ENCODE data around the gene ENAH. TPM values are rescaled to one million over a fixed set of nuclear protein-coding genes. Genes with fewer than 3 reads are reported as not detected.
A peak's percentile ranks its signal among the peaks of the same experiment; 100 is the strongest.

Gene ENAH
- total RNA-seq, 1 experiment from 2014 or later, result 103 TPM

DNA sequence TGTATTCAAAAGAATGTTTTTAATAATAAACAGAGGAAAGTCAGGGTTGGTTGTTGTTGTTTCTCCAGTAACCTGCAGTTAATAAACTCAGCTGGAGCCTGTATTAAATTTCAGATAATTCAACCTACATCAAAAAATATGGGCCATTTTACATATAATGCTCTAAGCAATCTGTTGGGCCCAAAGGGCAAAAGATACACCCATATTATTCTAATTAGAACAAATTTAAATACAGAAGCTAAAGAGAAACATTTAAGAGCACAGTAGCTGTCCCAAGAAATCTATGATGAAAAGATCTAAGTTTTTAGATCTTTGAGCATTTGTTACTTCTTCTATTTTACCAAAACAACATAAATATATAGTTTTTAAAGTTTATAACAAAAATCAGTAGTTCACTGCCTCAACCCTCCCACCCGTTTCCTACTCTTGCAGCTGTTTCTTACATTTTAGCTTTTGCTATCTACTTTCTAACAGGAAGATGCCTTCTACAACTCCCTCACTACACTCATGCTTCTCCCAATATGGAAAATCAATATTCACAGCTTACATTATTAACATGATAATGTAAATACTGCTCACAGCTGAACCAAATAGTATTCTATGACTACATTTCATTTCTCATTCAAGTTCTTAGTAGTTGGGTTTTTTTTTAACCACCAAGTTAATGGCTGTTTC is 130.2 kb downstream of the ENAH start:
- BruUV-seq (replicated peaks), result no TSS peak
- H3K27me3 Mint-ChIP-seq (ENCODE audit: unreplicated experiment), result no peaks in the 10 kb centered on the region
- peaks cover 9% of the 10 kb centered on the region for H3K4me1 Mint-ChIP-seq (ENCODE audit: low read depth, unreplicated experiment)
- no peak overlapping the region for H3K4me3 Mint-ChIP-seq (ENCODE audit: low read depth, unreplicated experiment)
- CTCF ChIA-PET, result no interaction called here
- intact Hi-C loops (cut with micrococcal nuclease; ENCODE audit: unreplicated experiment), result no loop called here
- TF ChIP-seq, protein P1, sequence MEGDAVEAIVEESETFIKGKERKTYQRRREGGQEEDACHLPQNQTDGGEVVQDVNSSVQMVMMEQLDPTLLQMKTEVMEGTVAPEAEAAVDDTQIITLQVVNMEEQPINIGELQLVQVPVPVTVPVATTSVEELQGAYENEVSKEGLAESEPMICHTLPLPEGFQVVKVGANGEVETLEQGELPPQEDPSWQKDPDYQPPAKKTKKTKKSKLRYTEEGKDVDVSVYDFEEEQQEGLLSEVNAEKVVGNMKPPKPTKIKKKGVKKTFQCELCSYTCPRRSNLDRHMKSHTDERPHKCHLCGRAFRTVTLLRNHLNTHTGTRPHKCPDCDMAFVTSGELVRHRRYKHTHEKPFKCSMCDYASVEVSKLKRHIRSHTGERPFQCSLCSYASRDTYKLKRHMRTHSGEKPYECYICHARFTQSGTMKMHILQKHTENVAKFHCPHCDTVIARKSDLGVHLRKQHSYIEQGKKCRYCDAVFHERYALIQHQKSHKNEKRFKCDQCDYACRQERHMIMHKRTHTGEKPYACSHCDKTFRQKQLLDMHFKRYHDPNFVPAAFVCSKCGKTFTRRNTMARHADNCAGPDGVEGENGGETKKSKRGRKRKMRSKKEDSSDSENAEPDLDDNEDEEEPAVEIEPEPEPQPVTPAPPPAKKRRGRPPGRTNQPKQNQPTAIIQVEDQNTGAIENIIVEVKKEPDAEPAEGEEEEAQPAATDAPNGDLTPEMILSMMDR (IDR thresholded peaks at IDR 0.05; ENCODE audit: unreplicated experiment), result no peak
- H3K9me3 Mint-ChIP-seq (ENCODE audit: low read depth, unreplicated experiment), result no peaks in the 10 kb centered on the region
- H3K36me3 Mint-ChIP-seq (ENCODE audit: insufficient read depth, unreplicated experiment), result peaks cover 6% of the 10 kb centered on the region
- no peak overlapping the region for H3K27ac Mint-ChIP-seq (ENCODE audit: unreplicated experiment)
- no peak for DNase-seq

DNA sequence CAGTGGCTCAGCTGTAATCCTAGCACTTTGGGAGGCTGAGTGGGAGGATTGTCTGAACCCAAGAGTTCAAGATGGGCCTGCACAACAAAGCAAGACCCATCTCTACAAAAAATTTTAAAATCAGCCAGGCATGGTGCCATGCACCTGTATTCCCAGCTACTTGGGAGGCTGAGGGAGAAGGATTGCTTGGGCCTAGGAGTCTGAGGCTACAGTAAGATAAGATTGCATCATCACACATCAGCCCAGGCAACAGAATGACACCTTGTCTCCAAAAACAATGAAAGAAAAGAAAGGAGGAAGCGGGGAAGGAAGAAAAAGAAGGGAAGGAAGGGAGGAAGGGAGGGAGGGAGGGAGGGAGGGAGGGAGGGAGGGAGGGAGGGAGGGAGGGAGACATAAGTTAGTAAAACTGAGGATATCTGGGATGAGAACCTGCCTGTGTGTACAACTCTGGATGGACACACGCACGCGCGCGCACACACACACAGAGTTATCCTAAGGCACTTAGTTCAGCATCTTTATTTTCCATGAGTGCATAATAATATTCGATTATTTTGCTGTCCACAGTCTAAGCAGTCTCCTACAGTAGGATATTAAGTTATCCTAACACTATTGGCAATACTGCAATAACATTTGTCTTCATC is 132.2 kb downstream of the ENAH start:
- no peak for DNase-seq
- CTCF ChIA-PET, result interaction anchor here (0.7 to 0.8 kb wide), 2 partner anchors 10 to 106 kb away, joined by 3 read pairs; no protein-coding TSS in a partner anchor
- intact Hi-C loops (cut with micrococcal nuclease; ENCODE audit: unreplicated experiment), result no loop called here
- BruUV-seq (replicated peaks), result no TSS peak
- peak overlapping the region; percentile 43 for H3K27ac Mint-ChIP-seq (ENCODE audit: unreplicated experiment)
- TF ChIP-seq, protein P1 (IDR thresholded peaks at IDR 0.05; ENCODE audit: unreplicated experiment), result no peak
- H3K27me3 Mint-ChIP-seq (ENCODE audit: unreplicated experiment), result no peaks in the 10 kb centered on the region
- H3K36me3 Mint-ChIP-seq (ENCODE audit: insufficient read depth, unreplicated experiment), result peaks cover 6% of the 10 kb centered on the region
- H3K4me1 Mint-ChIP-seq (ENCODE audit: low read depth, unreplicated experiment), result peaks cover 9% of the 10 kb centered on the region
- H3K9me3 Mint-ChIP-seq (ENCODE audit: low read depth, unreplicated experiment), result no peaks in the 10 kb centered on the region
- H3K4me3 Mint-ChIP-seq (ENCODE audit: low read depth, unreplicated experiment), result no peak overlapping the region

DNA sequence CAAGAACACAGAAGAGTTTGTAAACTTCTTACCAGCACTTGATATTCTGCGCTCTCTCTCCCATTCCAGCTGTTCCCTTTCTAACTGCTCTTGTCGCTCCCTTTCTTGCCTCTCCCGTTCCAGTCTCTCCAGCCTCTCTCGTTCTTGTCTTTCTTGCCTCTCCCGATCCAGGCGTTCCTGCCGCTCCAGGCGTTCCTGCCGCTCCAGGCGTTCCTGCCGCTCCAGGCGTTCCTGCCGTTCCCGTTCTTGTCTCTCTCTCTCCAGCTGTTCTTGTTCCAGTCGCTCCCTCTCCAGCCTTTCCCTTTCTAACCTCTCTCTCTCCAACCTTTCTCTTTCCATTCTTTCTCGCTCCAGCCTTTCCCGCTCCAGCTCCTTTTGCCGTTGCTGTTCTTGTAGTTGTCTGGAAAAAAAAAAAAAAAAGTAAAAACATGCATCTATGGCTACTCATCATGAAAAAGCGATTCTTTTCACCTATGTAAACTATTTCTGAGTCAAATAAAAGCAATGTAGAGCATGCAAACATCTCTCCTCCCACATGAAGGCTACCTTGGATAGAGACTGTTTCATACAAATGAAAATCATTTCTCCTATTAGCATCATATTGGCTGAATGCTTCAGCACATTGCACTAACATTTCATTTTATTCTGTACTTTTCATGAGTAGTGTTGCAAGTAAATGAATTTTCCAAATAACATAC is 133.6 kb downstream of the ENAH start:
- Mint-ChIP-seq H3K4me1 (ENCODE audit: low read depth, unreplicated experiment) (peaks cover 9% of the 10 kb centered on the region), H3K36me3 (ENCODE audit: insufficient read depth, unreplicated experiment) (peaks cover 6% of the 10 kb centered on the region), H3K9me3 (ENCODE audit: low read depth, unreplicated experiment) (no peaks in the 10 kb centered on the region), H3K4me3 (ENCODE audit: low read depth, unreplicated experiment) (no peak overlapping the region), H3K27ac (ENCODE audit: unreplicated experiment) (no peak overlapping the region), H3K27me3 (ENCODE audit: unreplicated experiment) (no peaks in the 10 kb centered on the region)
- TF ChIP-seq, protein P1 (IDR thresholded peaks at IDR 0.05; ENCODE audit: unreplicated experiment), result no peak
- TSS peak; percentile 53 for BruUV-seq (replicated peaks)
- intact Hi-C loops (cut with micrococcal nuclease; ENCODE audit: unreplicated experiment), result no loop called here
- CTCF ChIA-PET, result interaction anchor here (0.7 kb wide), 1 partner anchor 29 kb away, joined by 5 read pairs; no protein-coding TSS in a partner anchor
- DNase-seq, result no peak

DNA sequence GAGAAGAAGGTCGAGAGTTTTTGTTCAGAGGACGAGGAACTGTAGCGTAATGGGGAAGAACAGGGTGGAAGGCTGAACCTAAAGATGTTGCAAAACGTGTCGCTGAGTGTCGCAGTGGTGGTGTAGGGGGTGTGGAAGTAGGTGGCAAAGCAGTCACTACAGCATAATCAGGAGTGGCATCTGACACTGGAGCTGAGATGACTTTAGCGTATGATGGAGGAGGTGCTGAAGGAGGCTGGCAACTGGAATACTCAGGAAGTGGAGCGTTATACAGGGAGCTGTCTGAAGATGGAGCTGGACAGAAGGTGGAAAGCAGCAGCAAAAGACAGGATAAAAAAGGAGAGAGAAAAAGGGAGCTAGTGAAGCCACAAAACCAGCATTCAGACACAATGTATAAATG is 135.2 kb downstream of the ENAH start:
- H3K4me3 Mint-ChIP-seq (ENCODE audit: low read depth, unreplicated experiment), result no peak overlapping the region
- H3K27ac Mint-ChIP-seq (ENCODE audit: unreplicated experiment), result no peak overlapping the region
- BruUV-seq (replicated peaks), result no TSS peak

More for the DNA sequence above, 135.2 kb downstream of the ENAH start:
- H3K9me3 Mint-ChIP-seq (ENCODE audit: low read depth, unreplicated experiment), result no peaks in the 10 kb centered on the region
- TF ChIP-seq, protein P1 (IDR thresholded peaks at IDR 0.05; ENCODE audit: unreplicated experiment), result no peak
- H3K27me3 Mint-ChIP-seq (ENCODE audit: unreplicated experiment), result no peaks in the 10 kb centered on the region
- CTCF ChIA-PET, result interaction anchor here (0.6 to 1.0 kb wide), 5 partner anchors 9 to 427 kb away, joined by 3 to 5 read pairs (median 3); no protein-coding TSS in a partner anchor
- DNase-seq, result no peak
- intact Hi-C loops (cut with micrococcal nuclease; ENCODE audit: unreplicated experiment), result no loop called here
- H3K4me1 Mint-ChIP-seq (ENCODE audit: low read depth, unreplicated experiment), result peaks cover 9% of the 10 kb centered on the region
- peaks cover 12% of the 10 kb centered on the region for H3K36me3 Mint-ChIP-seq (ENCODE audit: insufficient read depth, unreplicated experiment)

Measured in Calu3 (cell line).